NCI-H446 (cell line): ENCODE measurements around the gene C6orf136.

ENCODE experiments used
- DNase-seq, 2 experiments: peaks; one replicate each; lab custom pipeline; 2025; lab: John Stamatoyannopoulos, UW

C6orf136 gene, protein sequence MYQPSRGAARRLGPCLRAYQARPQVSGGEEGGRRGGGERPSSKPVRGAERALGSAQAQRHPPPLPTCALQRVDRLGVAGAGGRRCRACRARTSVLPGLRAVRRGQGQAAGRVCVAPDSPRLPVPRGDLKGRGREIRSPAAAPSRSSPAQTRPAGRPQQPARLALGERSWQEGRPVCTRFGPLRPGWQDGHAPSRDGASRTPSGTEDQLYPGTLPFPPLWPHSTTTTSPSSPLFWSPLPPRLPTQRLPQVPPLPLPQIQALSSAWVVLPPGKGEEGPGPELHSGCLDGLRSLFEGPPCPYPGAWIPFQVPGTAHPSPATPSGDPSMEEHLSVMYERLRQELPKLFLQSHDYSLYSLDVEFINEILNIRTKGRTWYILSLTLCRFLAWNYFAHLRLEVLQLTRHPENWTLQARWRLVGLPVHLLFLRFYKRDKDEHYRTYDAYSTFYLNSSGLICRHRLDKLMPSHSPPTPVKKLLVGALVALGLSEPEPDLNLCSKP

DNA sequence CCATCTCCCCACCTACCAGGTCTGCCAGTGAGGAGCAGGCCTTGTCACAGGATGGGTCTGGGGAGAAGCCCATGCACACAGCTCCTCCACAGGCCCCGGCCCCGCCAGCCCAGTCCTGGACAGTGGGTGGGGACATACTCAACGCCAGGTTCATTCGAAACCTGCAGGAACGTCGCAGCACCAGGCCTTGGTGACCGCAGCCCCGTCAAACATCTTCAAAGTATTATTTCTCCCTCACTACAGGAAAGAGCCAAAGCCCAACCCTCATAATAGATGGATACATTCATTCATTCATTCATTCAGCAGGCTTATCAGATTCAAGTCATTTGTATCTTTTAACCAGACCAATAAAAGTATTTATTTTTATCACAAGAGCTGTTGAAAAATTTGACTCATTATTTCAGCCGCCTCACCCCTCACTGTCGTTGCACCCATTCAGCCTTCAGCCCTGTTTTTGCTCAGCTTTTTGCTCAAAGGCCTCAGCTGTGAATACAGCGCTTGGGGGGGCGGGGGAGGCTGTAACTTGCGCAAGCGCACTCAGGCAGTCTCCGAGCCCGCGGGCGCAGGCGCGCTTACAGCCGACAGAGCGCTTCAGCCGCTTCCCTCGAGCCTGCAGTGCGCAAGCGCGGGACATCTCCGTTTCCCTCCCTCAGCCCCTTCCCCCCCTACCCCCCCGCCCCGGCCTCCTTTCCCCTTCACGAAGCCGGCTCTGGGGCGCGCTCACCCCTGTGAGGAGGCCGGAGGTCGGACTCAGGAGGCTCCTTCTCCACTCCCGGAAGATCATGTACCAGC, at the start of gene C6orf136:
Gene C6orf136 (plus strand): TSS at position 684 of the 792 bp plus-strand sequence. CDS start 99 bp downstream, at position 783.
- DNase-seq = peak; percentile 85 to 95

- peak; percentile 73 for DNase-seq
These were observed 49.4 kb upstream of the C6orf136 start for GRCh38 chr6:30597315-30598144.

DNA sequence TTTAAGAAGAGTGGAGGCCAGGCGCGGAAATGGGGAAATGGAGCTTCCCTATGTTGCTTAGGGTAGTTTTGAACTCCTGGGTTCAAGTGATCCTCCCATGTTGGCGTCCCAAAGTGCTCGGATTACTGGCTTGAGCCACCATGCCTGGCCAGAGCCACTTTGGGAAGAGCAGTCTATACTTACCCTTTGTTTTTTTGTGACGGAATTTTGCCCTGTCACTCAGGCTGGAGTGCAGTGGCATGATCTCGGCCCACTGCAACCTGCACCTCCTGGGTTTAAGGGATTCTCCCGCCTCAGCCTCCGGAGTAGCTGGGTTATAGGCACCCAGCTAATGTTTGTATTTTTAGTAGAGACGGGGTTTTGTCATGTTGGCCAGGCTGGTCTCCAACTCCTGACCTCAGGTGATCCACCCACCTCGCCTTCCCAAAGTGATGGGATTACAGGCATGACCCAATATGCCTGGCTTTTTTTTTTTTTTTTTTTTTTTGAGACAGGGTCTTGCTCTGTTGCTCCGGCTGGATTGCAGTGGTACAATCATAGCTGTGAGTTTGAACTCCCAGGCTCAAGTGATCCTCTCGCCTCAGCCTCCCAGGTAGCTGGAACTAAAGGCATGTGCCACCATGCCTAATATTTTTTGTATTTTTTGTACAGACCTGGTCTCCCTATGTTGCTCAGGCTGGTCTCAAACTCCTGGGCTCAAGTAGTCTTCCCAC, 47.9 kb upstream of the C6orf136 start:
- DNase-seq = no peak

- no peak for DNase-seq
These were observed 47.2 kb upstream of the C6orf136 start for GRCh38 chr6:30599625-30600324.

DNA sequence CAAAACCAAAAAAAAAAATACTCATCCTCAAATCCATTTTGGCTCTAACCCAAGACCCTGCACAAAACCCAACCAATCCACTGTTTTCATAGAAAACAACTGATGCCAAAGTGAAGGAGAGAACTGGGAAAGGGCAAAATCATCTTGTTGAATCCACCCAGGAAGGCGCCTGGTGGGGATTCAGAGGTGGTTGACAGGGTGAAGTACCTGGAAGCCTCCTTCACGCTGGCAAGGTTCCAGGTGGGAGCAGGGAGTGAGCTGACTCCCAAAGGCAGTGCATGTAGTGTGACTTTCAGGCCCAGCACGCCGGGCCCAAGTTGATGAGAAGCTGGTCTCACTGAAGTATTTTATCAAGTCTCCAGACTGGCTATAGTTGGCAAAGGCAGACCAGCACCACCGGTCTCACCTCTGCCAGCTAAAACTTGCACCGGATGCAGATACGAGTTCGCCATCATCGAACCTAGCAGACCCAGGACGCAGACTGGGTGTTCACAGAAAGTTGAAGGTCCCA, 46.4 kb upstream of the C6orf136 start:
- DNase-seq = no peak

- DNase-seq = no peak
These were observed 45.5 kb upstream of the C6orf136 start for GRCh38 chr6:30601436-30601814.

GRCh38 chr6:30601815-30602641, 44.9 kb upstream of the C6orf136 start:
- DNase-seq = no peak

GRCh38 chr6:30603961-30604360, 43.0 kb upstream of the C6orf136 start:
- DNase-seq = no peak

DNA sequence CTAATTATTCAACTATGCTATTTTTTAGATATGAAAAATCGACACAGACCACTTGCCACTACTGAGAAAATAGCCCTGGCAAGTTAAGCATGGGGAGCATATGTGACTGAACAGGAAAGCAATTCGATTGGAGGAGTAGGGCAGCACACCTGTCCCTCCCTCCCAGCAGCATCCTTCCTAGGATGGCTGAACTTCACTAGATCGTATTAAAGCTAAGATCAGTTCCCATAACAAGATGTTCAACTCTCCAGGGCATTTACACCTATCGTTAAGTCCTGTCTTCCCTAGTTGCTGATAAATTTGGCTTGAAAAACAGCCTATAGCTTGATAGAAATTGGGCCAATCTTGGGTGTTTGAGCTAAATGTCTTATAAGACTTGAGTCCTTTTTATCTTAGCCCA, 36.9 kb upstream of the C6orf136 start:
- no peak for DNase-seq

- no peak for DNase-seq
These were observed 35.6 kb upstream of the C6orf136 start for GRCh38 chr6:30611150-30611855.

DNA sequence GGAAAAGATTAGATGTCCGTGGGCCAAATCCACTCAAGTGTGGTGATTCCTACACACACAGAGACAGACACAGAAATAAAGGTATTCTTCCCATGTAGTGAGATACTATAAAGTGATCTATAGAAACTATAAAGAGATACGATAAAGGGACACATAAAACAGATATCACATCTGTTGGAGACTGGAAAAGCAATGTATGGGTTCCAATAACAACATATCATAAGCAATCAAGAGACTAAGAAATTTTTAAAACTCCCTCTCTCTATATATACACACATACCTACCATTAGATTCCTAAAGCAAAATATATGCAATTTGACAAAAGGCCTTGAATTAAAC, 35.1 kb upstream of the C6orf136 start:
- DNase-seq = no peak

- DNase-seq = no peak
These were observed 34.7 kb upstream of the C6orf136 start for GRCh38 chr6:30612213-30612612.

DNA sequence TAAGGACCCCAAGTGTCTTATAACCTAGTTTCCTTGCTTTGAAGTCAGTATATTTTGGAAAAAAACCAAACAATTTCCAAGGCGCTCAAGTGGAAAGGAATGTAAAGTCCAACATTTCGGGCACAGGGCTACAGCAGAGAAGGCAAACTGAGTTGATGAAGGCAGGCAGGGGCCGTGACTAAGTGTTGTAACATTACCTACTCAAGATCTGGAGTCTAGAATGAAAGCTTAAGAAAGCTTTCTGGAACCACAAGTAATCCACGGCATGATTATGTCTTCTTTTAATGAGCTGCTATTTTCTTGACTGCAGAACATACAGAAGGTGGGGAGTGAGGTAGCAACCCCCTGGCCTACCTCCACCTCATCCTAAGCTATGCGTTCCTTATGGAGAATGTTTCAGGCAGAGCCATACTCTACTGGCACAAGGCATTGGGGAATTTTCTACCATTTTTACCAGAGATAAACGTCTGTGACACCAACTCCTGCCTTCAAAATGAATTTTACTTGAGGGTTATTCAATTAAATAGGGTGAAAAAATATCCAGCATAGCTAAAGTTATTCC, 34.2 kb upstream of the C6orf136 start:
- DNase-seq = peak in 1 of 2 experiments; percentile 39

GRCh38 chr6:30613251-30614043, 33.5 kb upstream of the C6orf136 start:
- no peak for DNase-seq

- no peak for DNase-seq
These were observed 32.7 kb upstream of the C6orf136 start for GRCh38 chr6:30614044-30614842.

DNA sequence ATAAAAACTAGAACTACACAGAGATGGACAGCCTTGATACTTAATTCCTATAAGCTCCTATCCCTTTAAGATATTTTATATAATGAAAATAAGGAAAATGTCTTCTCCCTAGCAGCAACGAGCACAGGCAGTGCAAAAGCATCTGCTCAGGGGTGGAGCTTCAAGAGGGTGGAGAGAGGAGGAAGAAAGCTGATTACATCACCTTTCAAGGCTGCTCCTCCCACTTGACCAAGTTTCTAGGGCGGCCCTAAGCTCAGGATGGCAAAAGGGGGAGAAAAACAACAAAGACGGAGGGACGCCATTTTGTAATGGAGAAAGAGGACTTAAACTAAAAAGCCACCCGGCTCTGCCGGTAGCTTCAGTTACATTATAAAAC, 32.1 kb upstream of the C6orf136 start:
- DNase-seq = peak; percentile 94 to 97
